ENCODE measurements around the gene SLC25A45. TPM values are rescaled to one million over a fixed set of nuclear protein-coding genes. Genes with fewer than 3 reads are reported as not detected.
"Not testable (repeated sequence)": the region's sequence is repeated elsewhere in the genome, so short reads cannot be mapped to it uniquely, and the experiment has no call there.

The SLC25A45 gene
- total RNA-seq, 1 donor = 5.8 TPM

DNA sequence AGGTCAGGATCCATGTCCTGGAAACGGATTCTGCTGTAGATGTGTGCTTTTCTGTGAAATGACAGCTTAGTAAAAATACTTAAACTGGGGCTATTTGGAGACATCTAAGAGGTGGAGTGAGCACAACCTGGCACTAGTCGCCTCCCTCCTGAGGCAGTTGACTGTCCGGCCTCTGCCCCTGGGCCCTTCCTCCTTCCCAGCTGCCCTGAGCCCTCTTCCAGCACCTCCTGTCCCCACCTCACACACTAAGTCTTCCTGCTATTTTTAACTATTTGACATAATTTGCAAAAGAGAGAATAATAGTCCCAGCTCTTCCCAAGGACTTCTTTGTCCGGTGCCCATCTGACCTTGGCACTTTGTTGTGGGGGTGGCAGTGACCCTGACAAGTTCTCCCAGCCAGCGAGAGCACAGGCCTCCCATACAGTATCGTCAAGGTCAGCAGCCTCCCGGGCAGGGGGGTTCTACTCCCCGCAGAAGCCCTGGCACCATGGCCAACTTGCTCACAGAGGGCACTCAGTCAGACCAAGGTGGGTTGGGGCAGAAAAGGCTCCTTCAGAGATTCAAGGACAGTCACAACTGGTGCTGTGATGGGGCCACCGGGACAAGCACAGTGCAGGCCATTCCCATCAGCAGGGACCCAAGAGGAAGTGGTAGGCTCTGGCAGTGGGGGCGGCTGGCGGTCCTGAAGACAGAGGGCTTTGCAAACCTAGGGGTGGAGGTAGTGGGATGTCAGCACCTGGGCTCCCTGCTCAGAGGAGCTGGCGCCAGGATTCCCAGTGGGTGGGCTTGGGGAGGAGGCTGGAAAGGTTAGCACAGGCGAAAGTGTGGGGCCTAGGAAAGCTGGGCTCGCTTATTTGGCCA is 34.6 kb upstream of the SLC25A45 start:
- peak; percentile 24 for DNase-seq (ENCODE audit: low read depth)
- H3K4me3 ChIP-seq (ENCODE audit: low read depth, low read length) = peak overlapping the region; percentile 64
- TF ChIP-seq, protein P1, sequence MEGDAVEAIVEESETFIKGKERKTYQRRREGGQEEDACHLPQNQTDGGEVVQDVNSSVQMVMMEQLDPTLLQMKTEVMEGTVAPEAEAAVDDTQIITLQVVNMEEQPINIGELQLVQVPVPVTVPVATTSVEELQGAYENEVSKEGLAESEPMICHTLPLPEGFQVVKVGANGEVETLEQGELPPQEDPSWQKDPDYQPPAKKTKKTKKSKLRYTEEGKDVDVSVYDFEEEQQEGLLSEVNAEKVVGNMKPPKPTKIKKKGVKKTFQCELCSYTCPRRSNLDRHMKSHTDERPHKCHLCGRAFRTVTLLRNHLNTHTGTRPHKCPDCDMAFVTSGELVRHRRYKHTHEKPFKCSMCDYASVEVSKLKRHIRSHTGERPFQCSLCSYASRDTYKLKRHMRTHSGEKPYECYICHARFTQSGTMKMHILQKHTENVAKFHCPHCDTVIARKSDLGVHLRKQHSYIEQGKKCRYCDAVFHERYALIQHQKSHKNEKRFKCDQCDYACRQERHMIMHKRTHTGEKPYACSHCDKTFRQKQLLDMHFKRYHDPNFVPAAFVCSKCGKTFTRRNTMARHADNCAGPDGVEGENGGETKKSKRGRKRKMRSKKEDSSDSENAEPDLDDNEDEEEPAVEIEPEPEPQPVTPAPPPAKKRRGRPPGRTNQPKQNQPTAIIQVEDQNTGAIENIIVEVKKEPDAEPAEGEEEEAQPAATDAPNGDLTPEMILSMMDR (IDR thresholded peaks at IDR 0.05; ENCODE audit: insufficient read depth, low read length) = no peak

- peak overlapping the region; percentile 64 for H3K4me3 ChIP-seq (ENCODE audit: low read depth, low read length)
- peak; percentile 79 for DNase-seq (ENCODE audit: low read depth)
- TF ChIP-seq, protein P1 (IDR thresholded peaks at IDR 0.05; ENCODE audit: insufficient read depth, low read length) = peak; percentile 94
These were observed 33.9 kb upstream of the SLC25A45 start for GRCh38 chr11:65416341-65416824.

- no peak for DNase-seq (ENCODE audit: low read depth)
- peak overlapping the region; percentile 64 for H3K4me3 ChIP-seq (ENCODE audit: low read depth, low read length)
- TF ChIP-seq, protein P1 (IDR thresholded peaks at IDR 0.05; ENCODE audit: insufficient read depth, low read length) = no peak
These were observed 33.3 kb upstream of the SLC25A45 start for GRCh38 chr11:65415499-65416340.

DNA sequence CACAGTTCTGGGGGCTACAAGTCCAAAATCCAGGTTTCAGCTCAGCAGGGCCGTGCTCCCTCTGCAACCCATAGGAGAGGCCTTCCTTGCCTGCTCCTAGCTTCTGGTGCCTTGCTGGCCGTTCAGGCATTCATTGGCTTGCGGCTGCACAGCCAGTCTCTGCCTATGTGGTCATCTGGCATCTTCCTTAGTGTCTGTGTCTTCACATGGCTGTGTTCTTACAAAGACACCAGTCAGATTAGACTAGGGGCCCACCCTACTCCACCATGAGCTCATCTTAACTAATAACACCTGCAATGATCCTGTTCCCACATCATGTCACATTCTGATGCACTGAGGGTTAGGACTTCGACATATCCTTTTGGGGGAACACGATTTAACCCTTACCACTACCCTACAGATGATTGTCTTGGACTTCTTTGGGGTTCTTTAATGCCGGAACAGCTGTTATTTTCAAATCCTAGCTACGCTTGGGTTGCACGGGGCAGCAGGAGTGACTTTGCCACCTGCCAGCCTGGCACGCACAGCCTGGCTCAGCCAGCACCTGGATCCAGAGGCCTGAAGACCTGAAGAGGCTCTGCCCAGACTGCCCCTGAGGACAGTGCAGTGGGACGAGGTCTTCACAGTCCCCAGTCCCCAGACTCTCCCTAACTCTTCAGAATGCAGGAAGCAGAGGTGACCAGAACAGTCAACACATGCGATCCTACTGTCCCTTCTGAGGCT is 32.5 kb upstream of the SLC25A45 start:
- DNase-seq (ENCODE audit: low read depth) = peak; percentile 21
- H3K4me3 ChIP-seq (ENCODE audit: low read depth, low read length) = no peak overlapping the region
- TF ChIP-seq, protein P1 (IDR thresholded peaks at IDR 0.05; ENCODE audit: insufficient read depth, low read length) = no peak

DNA sequence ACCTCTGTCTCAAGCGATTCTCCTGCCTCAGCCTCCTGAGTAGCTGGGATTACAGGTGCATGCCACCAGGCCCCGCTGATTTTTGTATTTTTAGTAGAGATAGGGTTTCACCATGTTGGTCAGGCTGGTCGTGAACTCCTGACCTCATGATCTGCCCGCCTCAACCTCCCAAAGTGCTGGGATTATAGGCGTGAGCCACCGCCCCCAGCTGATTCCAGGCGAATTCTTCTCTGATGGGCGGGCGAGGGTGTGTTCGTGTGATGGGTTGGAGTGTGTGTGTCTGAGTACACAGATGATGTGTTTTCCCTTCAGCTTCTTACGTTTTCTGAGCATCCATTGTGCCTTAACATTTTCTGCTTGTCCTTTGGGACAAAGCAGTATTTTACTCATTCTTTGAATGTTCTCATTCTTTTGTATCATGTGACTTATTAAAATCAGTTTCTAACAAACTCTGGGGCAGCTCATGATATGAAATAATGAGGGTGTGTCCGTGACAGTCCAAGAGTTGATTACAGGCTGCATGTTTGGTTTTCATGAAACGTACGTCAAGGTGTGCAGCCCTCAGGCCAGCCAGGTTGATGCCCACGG is 30.7 kb upstream of the SLC25A45 start:
- not testable (repeated sequence) for H3K4me3 ChIP-seq (ENCODE audit: low read depth, low read length); DNase-seq (ENCODE audit: low read depth)

GRCh38 chr11:65412271-65413076 is 30.0 kb upstream of the SLC25A45 start:
- TF ChIP-seq, protein P1 (IDR thresholded peaks at IDR 0.05; ENCODE audit: insufficient read depth, low read length) = no peak
- no peak for DNase-seq (ENCODE audit: low read depth)
- H3K4me3 ChIP-seq (ENCODE audit: low read depth, low read length) = no peak overlapping the region

Measured in fibroblast of the aortic adventitia (primary cell).